ENCODE measurements around the gene YIPF2. TPM values are rescaled to one million over a fixed set of nuclear protein-coding genes. Genes with fewer than 3 reads are reported as not detected.

Gene YIPF2
- total and polyA plus RNA-seq, 2 donors from 2014 or later, result 64.7 to 70.3 TPM

GRCh38 chr19:10936661-10937084 lies 8.2 kb upstream of the YIPF2 start:
- Histone ChIP-seq H3K27ac (ENCODE audit: low read depth in 2 of 2, low read length in 2 of 2) (no peak overlapping the region), H3K9ac (ENCODE audit: low read length in 3 of 3) (peak overlapping the region in 1 of 3 donors; percentile 21), H3K4me3 (ENCODE audit: low read length in 3 of 3) (no peak overlapping the region), H3K9me3 (ENCODE audit: control insufficient read depth in 2 of 3, insufficient read depth in 1 of 3, low read length in 3 of 3) (no peaks in the 10 kb centered on the region), H3K27me3 (ENCODE audit: control insufficient read depth, insufficient read depth, low read length) (no peaks in the 10 kb centered on the region), H3K36me3 (ENCODE audit: control insufficient read depth in 2 of 3, insufficient read depth in 3 of 3, low read length in 3 of 3) (no peaks in the 10 kb centered on the region), H3K4me1 (ENCODE audit: control insufficient read depth in 2 of 3, insufficient read depth in 2 of 3, low read depth in 1 of 3, low read length in 3 of 3) (no peaks in the 10 kb centered on the region)
- intact Hi-C loops (cut with DNase I), result no loop called here
- DNase-seq (peak in 4 of 5 donors; percentile 68 to 95 (median 84)), FAIRE-seq (no peak)
- TF ChIP-seq, protein P1, sequence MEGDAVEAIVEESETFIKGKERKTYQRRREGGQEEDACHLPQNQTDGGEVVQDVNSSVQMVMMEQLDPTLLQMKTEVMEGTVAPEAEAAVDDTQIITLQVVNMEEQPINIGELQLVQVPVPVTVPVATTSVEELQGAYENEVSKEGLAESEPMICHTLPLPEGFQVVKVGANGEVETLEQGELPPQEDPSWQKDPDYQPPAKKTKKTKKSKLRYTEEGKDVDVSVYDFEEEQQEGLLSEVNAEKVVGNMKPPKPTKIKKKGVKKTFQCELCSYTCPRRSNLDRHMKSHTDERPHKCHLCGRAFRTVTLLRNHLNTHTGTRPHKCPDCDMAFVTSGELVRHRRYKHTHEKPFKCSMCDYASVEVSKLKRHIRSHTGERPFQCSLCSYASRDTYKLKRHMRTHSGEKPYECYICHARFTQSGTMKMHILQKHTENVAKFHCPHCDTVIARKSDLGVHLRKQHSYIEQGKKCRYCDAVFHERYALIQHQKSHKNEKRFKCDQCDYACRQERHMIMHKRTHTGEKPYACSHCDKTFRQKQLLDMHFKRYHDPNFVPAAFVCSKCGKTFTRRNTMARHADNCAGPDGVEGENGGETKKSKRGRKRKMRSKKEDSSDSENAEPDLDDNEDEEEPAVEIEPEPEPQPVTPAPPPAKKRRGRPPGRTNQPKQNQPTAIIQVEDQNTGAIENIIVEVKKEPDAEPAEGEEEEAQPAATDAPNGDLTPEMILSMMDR (IDR thresholded peaks at IDR 0.05; ENCODE audit: borderline replicate concordance, extremely low read depth, insufficient read depth), result peak; percentile 67

DNA sequence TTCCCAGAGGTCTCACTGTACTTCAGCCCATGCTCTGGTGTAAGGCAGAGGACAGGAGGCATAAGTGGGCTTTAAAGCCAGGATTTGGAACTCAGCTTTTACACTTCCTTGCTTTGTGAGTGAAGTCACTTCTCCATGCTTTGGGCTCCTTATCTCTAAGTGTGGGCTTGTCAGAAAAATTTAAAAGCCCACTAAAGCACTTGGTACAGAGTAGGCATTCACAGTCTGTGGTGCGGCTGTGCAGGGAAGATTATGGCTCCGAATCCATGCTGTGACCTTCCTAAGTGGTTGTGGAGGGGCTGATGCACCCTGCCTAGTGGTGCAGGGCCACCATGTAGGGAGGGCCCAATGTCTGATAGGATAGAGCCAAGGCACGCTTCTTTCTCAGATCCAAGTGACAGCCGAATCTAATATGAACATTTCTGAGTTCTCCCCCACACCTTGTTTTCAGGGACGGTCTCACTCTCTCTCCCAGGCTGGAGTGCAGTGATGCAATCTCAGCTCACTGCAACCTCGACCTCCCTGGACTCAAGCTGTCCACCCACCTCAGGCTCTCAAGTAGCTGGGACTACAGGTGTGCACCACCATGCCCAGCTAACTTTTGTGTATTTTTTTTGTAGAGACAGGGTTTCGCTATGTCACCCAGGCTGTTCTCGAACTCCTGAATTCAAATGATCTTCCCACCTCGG lies 7.1 kb upstream of the YIPF2 start:
- intact Hi-C loops (cut with DNase I), result no loop called here
- H3K9me3 ChIP-seq (ENCODE audit: control insufficient read depth in 2 of 3, insufficient read depth in 1 of 3, low read length in 3 of 3), result no peaks in the 10 kb centered on the region
- no peaks in the 10 kb centered on the region for H3K4me1 ChIP-seq (ENCODE audit: control insufficient read depth in 2 of 3, insufficient read depth in 2 of 3, low read depth in 1 of 3, low read length in 3 of 3)
- H3K4me3 ChIP-seq (ENCODE audit: low read length in 3 of 3), result no peak overlapping the region
- no peaks in the 10 kb centered on the region for H3K27me3 ChIP-seq (ENCODE audit: control insufficient read depth, insufficient read depth, low read length)
- no peak for FAIRE-seq
- TF ChIP-seq, protein P1 (IDR thresholded peaks at IDR 0.05; ENCODE audit: borderline replicate concordance, extremely low read depth, insufficient read depth), result no peak
- no peak overlapping the region for H3K9ac ChIP-seq (ENCODE audit: low read length in 3 of 3)
- no peak overlapping the region for H3K27ac ChIP-seq (ENCODE audit: low read depth in 2 of 2, low read length in 2 of 2)
- no peak for DNase-seq
- H3K36me3 ChIP-seq (ENCODE audit: control insufficient read depth in 2 of 3, insufficient read depth in 3 of 3, low read length in 3 of 3), result peaks cover 0 to 4% (median 0%) of the 10 kb centered on the region in 3 donors

GRCh38 chr19:10929402-10929794 lies 959 bp upstream of the YIPF2 start:
- intact Hi-C loops (cut with DNase I), result no loop called here
- Histone ChIP-seq H3K9ac (ENCODE audit: low read length in 3 of 3) (peak overlapping the region; percentile 16 to 82 (median 69)), H3K4me3 (ENCODE audit: low read length in 3 of 3) (peak overlapping the region; percentile 47 to 82 (median 57)), H3K36me3 (ENCODE audit: control insufficient read depth in 2 of 3, insufficient read depth in 3 of 3, low read length in 3 of 3) (peaks cover 0 to 15% (median 4%) of the 10 kb centered on the region in 3 donors), H3K27ac (ENCODE audit: low read depth in 2 of 2, low read length in 2 of 2) (peak overlapping the region; percentile 53 to 67), H3K4me1 (ENCODE audit: control insufficient read depth in 2 of 3, insufficient read depth in 2 of 3, low read depth in 1 of 3, low read length in 3 of 3) (peaks cover 0 to 15% (median 5%) of the 10 kb centered on the region in 3 donors), H3K9me3 (ENCODE audit: control insufficient read depth in 2 of 3, insufficient read depth in 1 of 3, low read length in 3 of 3) (no peaks in the 10 kb centered on the region), H3K27me3 (ENCODE audit: control insufficient read depth, insufficient read depth, low read length) (no peaks in the 10 kb centered on the region)
- TF ChIP-seq, protein P1 (IDR thresholded peaks at IDR 0.05; ENCODE audit: borderline replicate concordance, extremely low read depth, insufficient read depth), result no peak
- DNase-seq (peak in 1 of 5 donors; percentile 76), FAIRE-seq (no peak)

Measured in kidney (tissue), 14 donors.